NOMO-1 treated with DMSO at 0.1 percent for 48 hours (cell line): Measurements from ENCODE around the gene NACA.
"Not testable (repeated sequence)": the region's sequence is repeated elsewhere in the genome, so short reads cannot be mapped to it uniquely, and the experiment has no call there.

Experiments used
- DNase-seq: peaks from one replicate; lab custom pipeline; 2025; ENCODE audit not compliant: unreplicated experiment; lab: John Stamatoyannopoulos, UW

The NACA gene

GRCh38 chr12:56724972-56725722, at the start of gene NACA:
Gene NACA (minus strand): TSS chr12:56725299. CDS start chr12:56724521, 778 bp downstream.
- DNase-seq, result peak; percentile 99

- no peak for DNase-seq
Observed at GRCh38 chr12:56773113-56773512, 48.0 kb upstream of the NACA start.

- DNase-seq, result no peak
Observed at GRCh38 chr12:56772625-56773024, 47.5 kb upstream of the NACA start.

GRCh38 chr12:56769868-56770267, 44.8 kb upstream of the NACA start:
- DNase-seq, result no peak

- DNase-seq, result no peak
Observed at GRCh38 chr12:56768424-56768823, 43.3 kb upstream of the NACA start.

- peak; percentile 95 for DNase-seq
Observed at GRCh38 chr12:56766535-56766934, 41.4 kb upstream of the NACA start.

- peak; percentile 37 for DNase-seq
Observed at GRCh38 chr12:56763753-56764657, 38.9 kb upstream of the NACA start.

- no peak for DNase-seq
Observed at GRCh38 chr12:56761812-56762211, 36.7 kb upstream of the NACA start.

GRCh38 chr12:56760460-56760859, 35.4 kb upstream of the NACA start:
- DNase-seq, result no peak

- no peak for DNase-seq
Observed at GRCh38 chr12:56759263-56759908, 34.3 kb upstream of the NACA start.

GRCh38 chr12:56758728-56759262, 33.7 kb upstream of the NACA start:
- no peak for DNase-seq

GRCh38 chr12:56757971-56758370, 32.9 kb upstream of the NACA start:
- not testable (repeated sequence) for DNase-seq

GRCh38 chr12:56753566-56753965, 28.5 kb upstream of the NACA start:
- DNase-seq, result no peak

GRCh38 chr12:56751712-56752598, 26.9 kb upstream of the NACA start, which contains the start of gene PRIM1:
Gene PRIM1 (minus strand): TSS chr12:56752323. CDS start chr12:56752298, 25 bp downstream.
- peak; percentile 83 for DNase-seq

GRCh38 chr12:56750596-56750995, 25.5 kb upstream of the NACA start:
- peak; percentile 39 for DNase-seq

- DNase-seq, result no peak
Observed at GRCh38 chr12:56749853-56750252, 24.8 kb upstream of the NACA start.

GRCh38 chr12:56749359-56749758, 24.3 kb upstream of the NACA start:
- DNase-seq, result peak; percentile 74

GRCh38 chr12:56728139-56728861, 3.2 kb upstream of the NACA start:
- DNase-seq, result peak; percentile 22

GRCh38 chr12:56726196-56726675, 1.1 kb upstream of the NACA start:
- not testable (repeated sequence) for DNase-seq
